A673 (cell line): Measurements from ENCODE around the gene BBS9. TPM values are rescaled to one million over a fixed set of nuclear protein-coding genes. Genes with fewer than 3 reads are reported as not detected.

ENCODE experiments used
- BruUV-seq: library from RNA; stranded (reverse); fragments of 400-500 nt; replicated peaks from 2 replicates; lab custom pipeline; 2021; lab: Mats Ljungman, UMichigan
- CTCF ChIA-PET: fragments of 300-600 bp; sonication (Branson Sonifier 250); formaldehyde crosslinking; loops from one replicate; lab custom pipeline; 2022; ENCODE audit warnings: antibody characterized with exemption; lab: Charles Lee
- POLR2A ChIA-PET: fragments of 300-600 bp; sonication (Branson Sonifier 250); formaldehyde crosslinking; loops from one replicate; lab custom pipeline; 2022; ENCODE audit warnings: antibody characterized with exemption; ENCODE audit not compliant: low non-redundant PET; lab: Charles Lee
- DNase-seq: peaks from one replicate; pipeline ENCODE4 v3.0.0-alpha.2; 2015; ENCODE audit warnings: low spot score
- H3K27ac ChIP-seq: fragments of 200-600 bp; sonication (generic); 2 replicates; pipeline ENCODE4 v1.5.1; 2016; ENCODE audit warnings: mixed run types, low read depth, mild to moderate bottlenecking, mixed read lengths, antibody characterized with exemption, low read length; ENCODE audit not compliant: poor library complexity, severe bottlenecking
- H3K27me3 ChIP-seq: fragments of 200-600 bp; sonication (generic); replicated peaks from 2 replicates; pipeline ENCODE4 v1.6.1; 2017; ENCODE audit warnings: mixed run types, low read depth, mild to moderate bottlenecking, mixed read lengths, antibody characterized with exemption, low read length; ENCODE audit not compliant: insufficient read depth, poor library complexity
- H3K36me3 ChIP-seq: fragments of 200-600 bp; sonication (generic); 2 replicates; pipeline ENCODE4 v1.6.1; 2016; ENCODE audit warnings: mixed run types, mild to moderate bottlenecking, mixed read lengths, antibody characterized with exemption, low read length; ENCODE audit not compliant: insufficient read depth, poor library complexity, severe bottlenecking
- H3K4me1 ChIP-seq: fragments of 200-600 bp; sonication (generic); 2 replicates; pipeline ENCODE4 v1.6.1; 2017; ENCODE audit warnings: mixed run types, mild to moderate bottlenecking, mixed read lengths, antibody characterized with exemption, low read length; ENCODE audit not compliant: insufficient read depth, poor library complexity, severe bottlenecking
- H3K4me3 ChIP-seq: fragments of 200-600 bp; sonication (generic); 2 replicates; pipeline ENCODE4 v1.5.1; 2016; ENCODE audit warnings: low read depth, mixed run types, mild to moderate bottlenecking, mixed read lengths, low read length; ENCODE audit not compliant: poor library complexity, severe bottlenecking
- H3K9me3 ChIP-seq: fragments of 200-600 bp; sonication (generic); 2 replicates; pipeline ENCODE4 v1.6.1; 2016; ENCODE audit warnings: mixed run types, low read depth, mild to moderate bottlenecking, mixed read lengths, antibody characterized with exemption, low read length; ENCODE audit not compliant: poor library complexity, severe bottlenecking
- CTCF ChIP-seq: fragments of 300-800, 200-600 bp; sonication (generic); conservative IDR thresholded peaks from 2 replicates; pipeline ENCODE4 v1.5.1; 2017; ENCODE audit warnings: low read depth, mild to moderate bottlenecking, antibody characterized with exemption, low read length, moderate library complexity, mixed read lengths
- EZH2 ChIP-seq: fragments of 200-600 bp; sonication (generic); IDR thresholded peaks from 2 replicates; pipeline ENCODE4 v1.6.1; 2017; ENCODE audit warnings: borderline replicate concordance, low read depth, mild to moderate bottlenecking, mixed read lengths, antibody characterized with exemption, low read length; ENCODE audit not compliant: poor library complexity, severe bottlenecking
- intact Hi-C: fragments of 100-400 bp; cut with micrococcal nuclease; formaldehyde crosslinking; loops from one replicate; pipeline ENCODE4 v1.10.0; 2022; ENCODE audit not compliant: unreplicated experiment
- total RNA-seq: library from RNA; stranded (reverse); gene quantifications from 2 replicates; pipeline ENCODE4 v1.2.3, GENCODE V29; 2021

Gene BBS9
- total RNA-seq, 1 experiment from 2014 or later: 9.4 TPM

- intact Hi-C loops: no loop called here
These were observed 63.4 kb downstream of the BBS9 start for GRCh38 chr7:33192695-33193291.

DNA sequence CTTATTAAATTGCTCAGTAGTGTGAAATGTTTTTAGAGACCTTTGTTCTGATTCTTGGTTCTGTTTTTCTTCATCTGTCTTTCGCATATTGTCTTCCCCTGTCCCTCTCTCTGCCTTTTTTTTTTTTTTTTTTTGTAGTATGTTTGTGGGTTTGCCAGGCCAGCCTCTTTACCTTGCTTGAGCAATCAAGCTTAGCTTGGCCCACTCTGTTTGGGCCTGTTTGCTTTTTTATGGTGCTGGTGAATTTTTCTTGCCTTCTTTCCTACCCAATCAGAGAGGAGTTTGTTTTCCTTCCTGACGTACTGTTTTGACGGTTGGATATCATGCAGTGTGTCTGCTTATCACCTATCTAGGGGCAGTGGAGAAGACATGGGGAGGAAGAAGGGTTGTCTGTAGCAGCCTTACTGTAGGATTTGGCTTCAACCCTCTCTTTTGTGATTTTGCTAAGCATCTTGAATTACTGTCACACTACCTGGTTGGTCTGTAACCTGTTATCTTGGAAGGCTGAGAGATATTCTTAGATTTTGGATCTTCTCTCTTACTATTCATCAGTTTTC lies 64.0 kb downstream of the BBS9 start:
- Histone ChIP-seq H3K36me3 (no peaks in the 10 kb centered on the region), H3K4me3 (no peak overlapping the region), H3K9me3 (no peaks in the 10 kb centered on the region), H3K4me1 (peaks cover 7% of the 10 kb centered on the region), H3K27ac (no peak overlapping the region), H3K27me3 (no peaks in the 10 kb centered on the region)
- POLR2A ChIA-PET: no interaction called here
- CTCF ChIA-PET: no interaction called here
- intact Hi-C loops: no loop called here
- BruUV-seq: no TSS peak
- no peak for TF ChIP-seq EZH2
- TF ChIP-seq CTCF: no peak
- no peak for DNase-seq

More at GRCh38 chr7:33192695-33193291, 63.4 kb downstream of the BBS9 start:
- DNase-seq: no peak
- POLR2A ChIA-PET: no interaction called here
- Histone ChIP-seq H3K4me1 (peaks cover 7% of the 10 kb centered on the region), H3K36me3 (no peaks in the 10 kb centered on the region), H3K9me3 (no peaks in the 10 kb centered on the region), H3K4me3 (no peak overlapping the region), H3K27me3 (no peaks in the 10 kb centered on the region), H3K27ac (no peak overlapping the region)
- BruUV-seq: no TSS peak
- TF ChIP-seq CTCF: no peak
- TF ChIP-seq EZH2: no peak
- CTCF ChIA-PET: no interaction called here

- CTCF ChIA-PET: no interaction called here
- DNase-seq: no peak
- POLR2A ChIA-PET: no interaction called here
- no peak overlapping the region for H3K27ac ChIP-seq
- H3K4me1 ChIP-seq: peaks cover 7% of the 10 kb centered on the region
- no TSS peak for BruUV-seq
- no peaks in the 10 kb centered on the region for H3K36me3 ChIP-seq
- no peaks in the 10 kb centered on the region for H3K27me3 ChIP-seq
- H3K9me3 ChIP-seq: no peaks in the 10 kb centered on the region
- intact Hi-C loops: no loop called here
- TF ChIP-seq EZH2 (no peak), CTCF (no peak)
- no peak overlapping the region for H3K4me3 ChIP-seq
These were observed 65.9 kb downstream of the BBS9 start for GRCh38 chr7:33195264-33195663.
